Cardiac septum (tissue), 1 donor: ENCODE data around the gene ELMO3. TPM values are rescaled to one million over a fixed set of nuclear protein-coding genes. Genes with fewer than 3 reads are reported as not detected.

ENCODE experiments used
- DNase-seq: peaks from one replicate; pipeline ENCODE4 v3.0.0-alpha.2; 2020; ENCODE audit warnings: low spot score
- intact Hi-C: fragments of 100-400 bp; cut with DNase I; formaldehyde crosslinking; loops from one replicate; pipeline ENCODE4 v1.14.0; 2022
- total RNA-seq: library from RNA; stranded (reverse); fragmentation: NEBNext Ultra II Directional; extraction: Animal tissue kit (Norgen Biotek cat#: 25700); gene quantifications from one replicate; pipeline ENCODE4 v1.2.1, GENCODE V29; 2021
- donor health status: DM: no; HTN: no; CAD: no.

The ELMO3 gene
- total RNA-seq, 1 donor from 2014 or later, result 0.92 TPM

- no peak for DNase-seq
- intact Hi-C loops, result no loop called here
Measured at GRCh38 chr16:67177743-67178699, 20.9 kb upstream of the ELMO3 start.

DNA sequence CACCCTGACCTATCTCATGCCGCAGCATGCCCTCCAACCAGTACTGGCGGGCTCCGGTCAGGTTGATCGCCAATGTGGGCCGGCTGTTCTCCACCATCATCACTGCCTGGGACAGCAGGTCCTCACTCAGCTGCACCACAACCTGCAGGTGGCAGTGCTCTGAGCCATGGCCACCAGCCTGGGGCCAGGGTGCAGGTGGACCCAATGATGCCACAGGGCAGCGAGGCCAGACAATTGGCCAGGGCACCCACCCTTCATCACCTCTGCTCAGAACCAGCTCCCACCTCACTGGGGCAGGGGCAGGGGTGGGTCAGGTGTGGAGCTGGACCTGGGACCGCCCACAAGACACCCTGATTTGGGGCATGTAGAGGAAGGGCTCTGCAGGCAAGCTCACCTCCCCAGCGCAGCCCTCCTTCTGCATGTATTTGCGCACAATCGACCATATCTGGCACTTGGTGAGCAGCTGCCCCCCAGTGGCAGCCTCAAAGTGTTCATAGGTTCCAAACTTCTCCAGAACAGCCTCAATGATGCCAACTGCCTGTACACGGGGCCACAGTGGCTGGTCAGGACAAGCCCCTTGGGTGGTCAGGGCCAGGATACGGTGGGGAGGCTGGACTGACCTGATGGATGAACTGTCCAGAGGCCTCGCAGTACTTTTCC is 19.4 kb upstream of the ELMO3 start:
- no peak for DNase-seq

DNA sequence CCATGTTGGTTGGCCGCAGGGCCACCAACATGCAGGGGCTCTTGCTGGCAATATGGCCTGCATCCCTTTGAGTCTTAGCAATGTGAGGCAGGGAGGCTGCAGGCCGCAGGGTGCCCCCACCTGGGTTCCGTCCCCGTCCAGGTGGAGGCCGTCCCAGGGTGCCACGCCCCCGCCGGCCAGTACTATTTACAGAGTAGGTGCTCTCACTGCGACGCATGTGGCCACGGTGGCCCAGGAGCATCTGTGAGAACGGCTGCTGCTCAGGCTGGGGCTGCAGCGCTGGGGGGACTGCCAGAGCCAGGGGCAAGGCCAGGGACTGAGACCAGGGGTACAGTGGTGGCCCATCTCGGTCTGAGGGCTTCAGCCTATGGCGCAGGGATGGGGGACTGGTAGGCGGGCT is 18.8 kb upstream of the ELMO3 start:
- DNase-seq, result no peak
- intact Hi-C loops, result no loop called here

More for the DNA sequence above, 19.4 kb upstream of the ELMO3 start:
- intact Hi-C loops, result no loop called here

- no peak for DNase-seq
- intact Hi-C loops, result no loop called here
Measured at GRCh38 chr16:67181346-67181745, 17.6 kb upstream of the ELMO3 start.

DNA sequence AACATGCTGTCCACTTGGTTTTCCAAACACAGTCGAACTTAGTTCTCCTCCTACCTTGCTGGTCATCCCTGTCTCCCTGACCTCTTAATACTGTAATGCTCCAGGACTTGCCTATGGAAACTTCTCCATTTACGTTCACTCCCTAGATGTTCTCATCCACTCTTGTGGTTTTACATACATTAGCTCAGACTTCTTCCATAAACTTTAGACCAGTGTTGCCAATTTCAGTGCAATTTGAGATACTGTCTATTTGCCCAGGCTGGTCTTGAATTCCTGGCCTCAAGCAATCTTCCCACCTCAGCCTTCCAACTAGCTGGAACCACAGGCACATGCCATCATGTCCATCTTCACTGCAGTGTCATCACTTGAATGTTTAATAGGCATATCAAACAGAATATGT is 16.6 kb upstream of the ELMO3 start:
- intact Hi-C loops, result no loop called here
- DNase-seq, result no peak

DNA sequence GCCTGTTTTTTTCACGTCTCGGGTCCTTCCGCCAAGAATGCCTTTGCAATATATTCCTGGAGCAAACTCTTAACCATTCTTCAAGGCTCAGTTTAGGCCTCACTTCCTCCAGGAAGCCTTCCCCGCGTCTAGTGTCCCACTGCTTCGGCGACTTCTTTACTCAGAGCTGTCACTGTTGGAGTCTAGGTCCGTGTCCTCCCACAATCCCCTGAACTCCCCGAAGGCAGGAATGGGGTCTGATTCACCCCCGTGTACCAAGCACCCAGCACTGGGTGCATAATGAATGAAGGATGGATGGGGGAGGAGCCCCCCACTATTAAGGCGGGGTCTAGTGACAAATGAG is 15.7 kb upstream of the ELMO3 start:
- intact Hi-C loops, result no loop called here
- no peak for DNase-seq

DNA sequence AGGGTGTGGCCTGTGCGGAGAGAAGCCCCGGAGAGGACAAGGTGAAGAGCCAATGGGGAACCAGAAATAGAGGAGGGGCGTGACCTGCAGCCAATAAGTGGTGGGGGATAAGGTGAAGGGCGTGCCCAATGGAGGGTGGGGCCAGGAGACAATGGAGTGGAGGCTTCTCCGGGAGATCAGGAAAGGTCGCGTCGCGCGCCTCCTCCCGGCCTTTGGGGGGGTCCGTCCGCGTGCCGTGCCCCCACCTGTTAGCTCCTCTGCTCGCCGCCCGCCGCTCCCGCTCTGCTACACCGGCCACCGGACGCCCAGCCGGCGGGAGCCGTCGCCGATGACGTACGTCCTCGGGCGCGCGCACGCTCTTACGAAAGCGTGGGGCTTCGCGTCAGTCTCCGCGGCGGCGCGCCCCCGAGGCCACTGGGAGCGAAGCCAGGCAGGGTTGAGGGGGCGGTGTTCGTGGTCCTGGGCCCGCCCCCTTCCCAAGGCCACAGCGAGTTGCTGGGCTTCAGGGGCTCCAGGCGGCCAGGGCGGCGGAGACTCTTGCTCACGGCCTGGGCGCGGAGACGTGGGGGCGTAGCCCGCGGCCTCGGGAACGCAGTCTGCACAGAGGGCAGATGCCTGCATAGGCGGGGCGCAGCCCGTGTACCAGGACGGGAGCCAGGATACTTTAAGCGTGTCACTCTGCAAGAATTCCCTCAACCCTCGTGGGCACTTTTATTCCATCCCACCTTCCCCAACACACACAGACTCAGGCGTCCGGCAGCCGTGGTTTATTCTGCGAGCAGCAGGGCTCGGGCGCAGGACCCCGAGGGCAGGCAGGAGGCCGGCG is 15.1 kb upstream of the ELMO3 start, which contains the start of gene MATCAP1:
TSS of gene MATCAP1 (minus strand) at position 337 of the 826 bp plus-strand sequence. CDS start 3,353 bp downstream, outside the sequence.
- DNase-seq, result peak; percentile 96
- intact Hi-C loops, result loop anchor here (2.0 kb wide), 1 partner anchor 23 kb away; no protein-coding TSS in a partner anchor

DNA sequence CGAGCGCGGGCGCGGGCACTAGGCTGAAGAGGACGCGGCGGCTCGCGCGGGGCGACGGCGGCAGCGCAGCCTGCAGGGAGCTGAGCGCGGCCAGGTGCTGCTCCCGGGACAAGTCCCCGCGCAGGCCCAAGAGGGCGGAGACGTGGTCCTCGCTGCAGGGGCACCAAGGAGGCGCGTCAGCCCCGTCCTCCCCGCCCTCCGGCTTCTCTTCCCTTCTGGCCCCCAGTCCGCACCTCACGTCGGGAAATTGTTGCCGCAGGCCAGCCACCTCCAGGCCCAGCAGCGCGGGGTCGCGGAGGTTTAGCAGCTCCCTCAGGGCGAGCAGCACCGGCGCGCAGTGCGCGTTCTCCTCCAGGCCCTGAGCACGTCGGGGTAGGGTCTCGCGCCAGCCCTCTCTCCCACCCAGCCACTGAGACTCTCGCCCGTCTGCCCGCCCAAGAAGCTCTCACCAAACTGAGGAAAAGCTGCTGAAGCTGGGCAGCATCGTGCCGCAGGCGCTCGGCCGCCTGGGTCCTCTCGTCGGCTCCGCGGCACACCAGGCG is 14.4 kb upstream of the ELMO3 start:
- intact Hi-C loops, result loop anchor here (2.0 kb wide), 1 partner anchor 24 kb away; no protein-coding TSS in a partner anchor

GRCh38 chr16:67184995-67185650 is 13.8 kb upstream of the ELMO3 start:
- intact Hi-C loops, result loop anchor here (2.0 kb wide), 1 partner anchor 24 kb away; no protein-coding TSS in a partner anchor

More for the DNA sequence above, 14.4 kb upstream of the ELMO3 start:
- DNase-seq, result no peak

GRCh38 chr16:67185651-67186134 is 13.2 kb upstream of the ELMO3 start:
- DNase-seq, result no peak
- intact Hi-C loops, result loop anchor here (2.0 kb wide), 1 partner anchor 25 kb away; no protein-coding TSS in a partner anchor

More at GRCh38 chr16:67184995-67185650, 13.8 kb upstream of the ELMO3 start:
- peak; percentile 93 for DNase-seq

GRCh38 chr16:67186550-67186950 is 12.4 kb upstream of the ELMO3 start:
- intact Hi-C loops, result no loop called here
- DNase-seq, result no peak

GRCh38 chr16:67187175-67187890 is 11.6 kb upstream of the ELMO3 start:
- intact Hi-C loops, result no loop called here
- no peak for DNase-seq

GRCh38 chr16:67188323-67188722 is 10.6 kb upstream of the ELMO3 start:
- no peak for DNase-seq
- intact Hi-C loops, result no loop called here

- intact Hi-C loops, result no loop called here
- no peak for DNase-seq
Measured at GRCh38 chr16:67188798-67189197, 10.1 kb upstream of the ELMO3 start.

GRCh38 chr16:67190041-67190440 is 8.9 kb upstream of the ELMO3 start, which contains the start of gene EXOC3L1:
Gene EXOC3L1 (minus strand): TSS chr16:67190136. CDS start chr16:67189676, 460 bp downstream.
- no peak for DNase-seq
- intact Hi-C loops, result no loop called here

DNA sequence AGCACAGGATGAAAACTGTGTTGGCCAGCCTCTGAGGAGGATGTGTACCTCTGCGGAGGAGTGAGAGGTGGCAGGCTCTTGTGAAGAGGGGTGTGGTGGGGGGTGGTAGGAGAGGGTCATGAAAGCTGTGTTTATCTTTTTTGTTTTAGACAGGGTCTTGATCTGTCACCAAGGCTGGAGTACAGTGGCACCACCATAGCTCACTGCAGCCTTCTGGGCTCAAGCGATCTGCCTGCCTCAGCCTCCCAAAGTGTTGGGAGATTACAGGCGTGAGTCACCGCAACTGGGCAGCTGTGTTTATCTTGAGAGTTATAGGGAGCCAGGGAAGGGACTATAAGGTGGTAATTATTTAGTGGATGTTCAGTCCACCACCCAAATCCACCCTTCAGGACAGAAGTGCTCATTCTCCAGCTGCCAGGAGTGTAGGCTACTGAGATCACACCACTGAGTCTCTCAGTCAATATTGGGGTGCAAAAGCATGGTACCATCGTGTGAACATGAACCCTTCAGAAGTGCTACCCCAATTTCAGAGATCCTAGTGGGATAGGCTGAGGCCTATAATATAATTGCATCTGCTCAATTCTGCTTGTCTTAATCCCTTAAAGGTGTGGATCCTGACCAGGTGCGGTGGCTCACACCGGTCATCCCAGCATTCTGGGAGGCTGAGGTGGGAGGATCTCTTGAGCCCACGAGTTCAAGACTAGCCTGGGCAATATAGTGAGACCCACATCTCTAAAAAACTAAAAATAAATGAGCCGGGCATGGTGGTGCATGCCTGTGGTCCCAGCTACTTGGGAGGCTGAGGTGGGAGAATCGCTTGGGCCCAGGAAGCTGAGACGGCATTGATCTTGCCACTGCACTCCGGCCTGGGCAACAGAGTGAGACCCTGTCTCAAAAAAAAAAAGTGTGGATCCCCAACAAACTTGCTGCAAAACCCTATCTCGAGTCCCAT is 8.2 kb upstream of the ELMO3 start:
- no peak for DNase-seq
- intact Hi-C loops, result no loop called here
